ES-I3 (cell line): ENCODE data around the gene CHST5.
A peak's percentile ranks its signal among the peaks of the same experiment; 100 is the strongest.
"Not testable (repeated sequence)": the region's sequence is repeated elsewhere in the genome, so short reads cannot be mapped to it uniquely, and the experiment has no call there.

Experiments
- H3K36me3 ChIP-seq: 2 replicates; pipeline ENCODE4 v1.6.1; 2013; ENCODE audit warnings: mild to moderate bottlenecking, low read length, control low read depth, moderate library complexity; ENCODE audit not compliant: insufficient read depth
- H3K4me1 ChIP-seq: 2 replicates; pipeline ENCODE4 v1.6.1; 2013; ENCODE audit warnings: mild to moderate bottlenecking, control low read depth, low read length; ENCODE audit not compliant: insufficient read depth
- H3K9ac ChIP-seq: 2 replicates; pipeline ENCODE4 v1.6.1; 2013; ENCODE audit warnings: low read depth, mild to moderate bottlenecking, low read length, moderate library complexity
- H3K9me3 ChIP-seq: 2 replicates; pipeline ENCODE4 v1.6.1; 2013; ENCODE audit warnings: mild to moderate bottlenecking, low read length, moderate library complexity; ENCODE audit not compliant: control insufficient read depth, insufficient read depth

Gene CHST5

DNA sequence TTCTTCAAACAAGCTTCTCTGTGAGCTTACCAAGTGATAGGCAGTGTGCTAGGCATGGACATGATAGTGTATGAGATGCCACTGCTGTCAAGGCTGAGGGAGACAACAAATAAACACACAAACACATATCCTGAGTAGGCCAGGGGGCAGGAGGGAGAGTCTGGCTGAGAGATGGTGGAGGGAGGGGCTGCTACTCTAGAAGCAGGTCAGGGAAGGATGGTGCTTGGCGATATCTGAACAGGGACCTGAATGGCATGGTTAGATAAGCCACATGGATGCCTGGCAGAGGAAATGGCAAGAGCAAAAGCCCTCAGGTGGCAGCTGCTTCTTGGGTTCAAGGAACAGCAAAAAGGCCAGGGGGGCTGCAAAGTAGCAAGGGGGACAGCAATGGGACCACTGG lies 32.1 kb downstream of the CHST5 start:
- Histone ChIP-seq H3K9ac (no peak overlapping the region), H3K9me3 (no peaks in the 10 kb centered on the region), H3K36me3 (no peaks in the 10 kb centered on the region), H3K4me1 (no peaks in the 10 kb centered on the region)

DNA sequence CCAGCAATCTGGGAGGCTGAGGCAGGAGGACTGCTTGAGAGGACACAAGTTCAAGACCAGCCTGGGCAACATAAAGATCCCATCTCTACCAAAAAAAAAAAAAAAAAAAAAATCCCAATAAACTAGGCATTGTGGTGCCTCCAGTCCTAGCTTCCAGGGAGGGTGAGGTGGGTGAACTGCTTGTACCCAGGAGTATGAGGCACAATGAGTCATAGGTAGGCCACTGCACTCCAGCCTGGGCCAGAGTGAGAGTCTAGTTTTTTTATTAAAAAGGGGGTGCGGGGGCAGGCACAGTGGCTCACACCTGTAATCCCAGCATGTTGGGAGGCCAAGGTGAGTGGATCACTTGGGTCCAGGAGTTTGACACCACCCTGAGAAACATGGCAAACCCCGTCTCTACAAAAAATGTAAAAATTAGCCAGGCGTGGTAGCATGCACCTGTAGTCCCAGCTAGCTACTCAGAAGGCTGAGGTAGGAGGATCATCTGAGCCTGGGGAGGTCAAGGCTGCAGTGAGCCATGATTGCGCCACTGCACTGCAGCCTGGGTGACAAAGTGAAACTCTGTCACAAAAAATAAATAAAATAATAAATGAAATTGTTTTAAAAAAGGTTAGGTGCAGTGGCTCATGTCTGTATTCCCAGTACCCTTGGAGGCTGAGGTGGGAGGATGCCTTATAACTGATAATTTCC lies 32.8 kb downstream of the CHST5 start:
- H3K36me3 ChIP-seq, result no peaks in the 10 kb centered on the region
- H3K9ac ChIP-seq, result no peak overlapping the region
- H3K4me1 ChIP-seq, result no peaks in the 10 kb centered on the region
- H3K9me3 ChIP-seq, result no peaks in the 10 kb centered on the region

DNA sequence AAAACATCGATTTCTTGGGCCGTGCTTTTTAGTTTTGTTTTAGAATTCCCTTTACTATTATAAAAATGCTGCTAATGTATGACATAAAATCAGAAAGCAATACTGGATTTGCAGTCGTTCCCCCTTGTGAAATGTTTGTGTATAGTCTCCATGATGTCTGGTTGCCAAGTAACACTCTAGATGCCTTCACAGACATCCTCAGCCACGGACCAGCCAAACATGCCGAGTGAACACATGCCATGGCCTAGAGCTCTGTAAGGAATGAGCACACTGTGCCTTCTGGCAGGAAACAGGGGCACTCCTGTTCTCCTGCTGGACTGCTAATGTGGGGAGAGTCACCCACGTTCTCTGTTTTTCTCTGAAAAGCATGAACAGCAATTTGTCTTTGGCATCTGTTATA lies 34.1 kb downstream of the CHST5 start:
- H3K9ac ChIP-seq, H3K4me1 ChIP-seq, H3K9me3 ChIP-seq, H3K36me3 ChIP-seq: not testable (repeated sequence)

DNA sequence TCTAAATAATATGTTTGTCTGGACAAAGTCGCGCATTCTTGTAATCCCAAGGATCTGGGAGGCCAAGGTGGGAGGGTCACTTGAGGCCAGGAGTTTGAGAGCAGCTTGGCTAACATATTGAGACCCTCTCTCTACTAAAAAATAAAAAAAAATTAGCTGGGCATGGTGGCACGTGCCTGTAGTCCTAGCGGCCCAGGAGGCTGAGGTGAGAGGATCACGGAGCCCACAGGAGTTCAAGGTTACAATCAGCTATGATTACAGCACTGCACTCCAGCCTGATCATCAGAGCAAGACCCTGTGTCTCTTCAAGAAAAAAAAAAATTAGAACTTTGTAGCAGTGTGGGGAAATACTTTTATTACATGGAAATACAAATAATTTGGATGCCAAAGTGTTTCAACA lies 34.5 kb downstream of the CHST5 start:
- no peaks in the 10 kb centered on the region for H3K36me3 ChIP-seq
- no peaks in the 10 kb centered on the region for H3K9me3 ChIP-seq
- H3K4me1 ChIP-seq, result no peaks in the 10 kb centered on the region
- H3K9ac ChIP-seq, result no peak overlapping the region

DNA sequence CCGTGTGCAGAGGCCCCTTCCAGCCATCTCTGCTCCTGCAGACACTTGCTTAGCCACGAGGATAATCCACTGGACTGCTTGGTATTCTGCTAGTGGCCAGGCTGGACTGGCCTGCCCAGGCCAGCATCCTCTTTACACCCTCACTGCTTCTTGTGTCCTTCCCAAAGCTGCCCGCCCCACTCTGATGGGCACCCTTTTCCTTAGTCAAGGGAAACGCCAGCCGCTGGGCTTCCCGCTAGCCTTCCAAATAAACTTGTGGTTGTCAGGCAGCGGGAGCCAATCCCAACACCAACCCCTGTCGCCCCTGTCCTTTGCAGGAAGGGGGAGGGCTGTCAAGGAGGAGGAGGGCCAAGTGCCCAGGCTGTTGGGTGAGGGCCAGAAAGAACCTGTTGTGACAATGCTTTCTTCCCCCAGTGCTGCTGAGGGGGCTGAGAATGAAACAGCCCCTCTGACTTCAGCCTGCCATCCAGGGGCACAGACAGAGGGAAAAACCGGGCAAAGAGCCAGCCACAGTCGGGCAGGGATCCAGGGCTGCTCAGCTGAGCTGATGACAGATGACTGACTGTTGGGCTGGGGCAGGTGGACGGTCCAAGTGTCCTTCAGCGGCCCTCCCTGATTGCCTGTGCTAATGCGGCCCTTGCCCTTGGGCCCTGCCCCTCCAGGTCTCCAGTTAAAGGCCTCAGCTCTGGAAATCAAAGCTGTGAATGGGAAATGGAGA lies 37.1 kb downstream of the CHST5 start:
- not testable (repeated sequence) for H3K9me3 ChIP-seq, H3K4me1 ChIP-seq, H3K36me3 ChIP-seq, H3K9ac ChIP-seq

DNA sequence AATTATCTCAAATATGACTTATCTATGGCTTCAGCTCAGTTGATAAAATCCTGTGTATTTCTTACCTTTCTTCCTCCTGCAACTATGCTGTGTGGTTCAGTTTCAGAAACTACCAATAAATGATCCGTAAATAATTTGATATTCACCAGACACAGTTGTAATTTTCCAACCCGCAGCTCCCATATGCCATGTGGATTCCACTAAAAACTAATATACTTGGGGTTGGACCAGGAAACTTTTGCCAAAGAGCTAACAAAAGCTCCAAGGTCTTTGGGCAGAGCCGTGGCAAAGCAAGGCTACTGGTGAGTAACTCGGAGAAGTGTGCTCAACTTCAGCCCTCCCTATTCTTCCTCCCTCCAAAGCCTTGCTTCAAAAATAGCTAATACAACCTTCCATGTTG lies 38.4 kb downstream of the CHST5 start:
- H3K36me3 ChIP-seq, result no peaks in the 10 kb centered on the region
- H3K4me1 ChIP-seq, result peaks cover 3% of the 10 kb centered on the region; the same call in 1 of the 2 replicates
- H3K9ac ChIP-seq, result no peak overlapping the region
- no peaks in the 10 kb centered on the region for H3K9me3 ChIP-seq

DNA sequence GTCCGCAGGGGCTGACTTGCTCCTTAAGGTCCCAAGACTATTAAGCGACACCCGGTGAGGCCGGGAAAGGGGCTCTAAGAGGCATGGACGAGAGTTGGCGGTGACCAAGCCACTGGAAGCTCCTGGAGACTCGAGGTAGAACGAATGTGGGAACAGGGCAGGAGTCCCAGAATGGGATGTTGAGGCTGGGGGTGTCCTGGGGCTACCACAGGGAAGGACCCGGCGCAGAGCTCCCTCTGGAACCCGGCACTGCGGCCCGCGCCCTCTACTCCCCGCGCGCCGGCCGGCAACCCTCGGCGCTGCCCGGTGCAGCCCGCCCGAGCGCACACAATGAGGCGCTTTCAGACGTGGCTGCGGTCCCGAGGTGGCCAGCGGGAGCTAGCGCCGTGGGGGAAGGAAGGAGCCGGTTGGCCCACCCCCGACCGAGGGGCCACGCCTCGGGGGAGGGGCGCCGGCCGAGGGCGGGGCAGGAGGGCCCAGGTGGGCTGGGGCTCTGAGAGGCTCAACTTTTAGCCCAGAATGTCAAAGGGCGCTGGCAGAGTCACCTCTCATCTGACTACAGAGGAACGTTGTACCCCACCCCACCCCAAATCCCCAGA lies 40.7 kb downstream of the CHST5 start, which contains the start of gene CHST6:
TSS of gene CHST6 (minus strand) at position 366 of the 599 bp plus-strand sequence. CDS start 15,613 bp downstream, outside the sequence.
- no peaks in the 10 kb centered on the region for H3K9me3 ChIP-seq
- H3K36me3 ChIP-seq, result no peaks in the 10 kb centered on the region
- peak within 1 kb of the TSS; percentile 71 for H3K9ac ChIP-seq
- peaks cover 6% of the 10 kb centered on the region; the same call in 1 of the 2 replicates for H3K4me1 ChIP-seq

DNA sequence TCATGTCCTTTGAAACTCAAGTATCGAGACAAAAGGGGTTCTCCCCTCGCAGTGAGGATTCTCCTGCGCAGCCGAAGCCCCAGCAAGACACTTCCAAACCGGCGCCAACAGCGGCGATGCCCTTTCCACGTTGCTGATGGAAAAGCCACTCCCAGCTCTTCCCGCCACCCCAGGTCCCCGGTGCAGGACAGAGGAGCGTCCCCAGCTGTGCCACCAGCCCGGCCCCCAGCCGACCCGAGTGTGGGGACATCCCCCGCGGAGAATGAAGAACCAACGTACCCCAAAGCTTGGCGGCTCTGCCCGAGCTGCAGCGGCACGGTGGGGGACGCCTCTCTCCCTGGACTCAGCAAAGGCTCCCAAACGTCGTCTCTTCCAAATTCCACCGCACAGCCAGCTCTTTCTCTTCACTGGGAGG lies 41.2 kb downstream of the CHST5 start:
- H3K36me3 ChIP-seq, result no peaks in the 10 kb centered on the region
- peak overlapping the region; percentile 71 for H3K9ac ChIP-seq
- H3K4me1 ChIP-seq, result peaks cover 6% of the 10 kb centered on the region; the same call in 1 of the 2 replicates
- no peaks in the 10 kb centered on the region for H3K9me3 ChIP-seq

DNA sequence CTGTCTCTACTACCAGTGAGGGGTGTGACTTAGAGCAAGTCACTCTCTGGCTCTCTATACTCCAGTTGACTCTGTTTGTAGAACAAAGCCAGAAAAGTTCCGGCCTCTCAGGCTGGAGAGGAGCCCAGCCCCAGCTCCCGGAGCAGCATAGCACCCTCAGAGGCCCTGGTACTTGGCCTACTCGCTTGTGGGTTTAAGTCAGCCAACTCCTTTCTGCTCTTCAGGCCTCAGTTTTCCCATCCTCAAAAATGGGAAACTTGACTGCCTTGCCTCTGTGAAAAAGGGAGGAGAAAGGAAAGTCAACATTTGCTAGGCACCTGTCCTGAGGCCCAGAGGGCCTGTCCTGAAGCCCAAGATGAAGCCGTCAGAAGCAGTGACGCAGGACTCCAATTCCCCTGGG lies 41.7 kb downstream of the CHST5 start:
- H3K36me3 ChIP-seq, result no peaks in the 10 kb centered on the region
- H3K4me1 ChIP-seq, result peaks cover 6% of the 10 kb centered on the region; the same call in 1 of the 2 replicates
- H3K9ac ChIP-seq, result peak overlapping the region; percentile 71
- no peaks in the 10 kb centered on the region for H3K9me3 ChIP-seq

DNA sequence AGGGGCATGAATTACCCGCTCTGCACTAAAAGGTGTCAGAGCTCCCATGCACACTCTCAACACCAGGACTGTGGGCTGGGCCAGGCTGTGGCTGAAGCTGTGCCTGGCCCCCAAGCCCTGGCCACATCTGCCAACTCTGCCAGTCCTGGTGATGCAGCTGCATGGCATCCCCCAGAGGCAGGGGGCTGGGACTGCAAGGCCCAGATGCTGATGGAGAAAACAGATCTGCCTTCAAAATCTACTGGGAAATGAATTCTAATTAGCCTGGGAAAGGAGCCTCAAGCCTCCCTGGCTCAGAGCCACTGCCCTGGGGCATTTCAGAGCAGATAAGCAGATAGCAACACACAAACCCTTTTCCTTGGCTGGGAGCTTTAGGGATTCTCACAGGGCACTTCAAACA lies 44.0 kb downstream of the CHST5 start:
- Histone ChIP-seq H3K4me1 (peaks cover 6% of the 10 kb centered on the region; the same call in 1 of the 2 replicates), H3K9ac (no peak overlapping the region), H3K36me3 (no peaks in the 10 kb centered on the region), H3K9me3 (no peaks in the 10 kb centered on the region)

DNA sequence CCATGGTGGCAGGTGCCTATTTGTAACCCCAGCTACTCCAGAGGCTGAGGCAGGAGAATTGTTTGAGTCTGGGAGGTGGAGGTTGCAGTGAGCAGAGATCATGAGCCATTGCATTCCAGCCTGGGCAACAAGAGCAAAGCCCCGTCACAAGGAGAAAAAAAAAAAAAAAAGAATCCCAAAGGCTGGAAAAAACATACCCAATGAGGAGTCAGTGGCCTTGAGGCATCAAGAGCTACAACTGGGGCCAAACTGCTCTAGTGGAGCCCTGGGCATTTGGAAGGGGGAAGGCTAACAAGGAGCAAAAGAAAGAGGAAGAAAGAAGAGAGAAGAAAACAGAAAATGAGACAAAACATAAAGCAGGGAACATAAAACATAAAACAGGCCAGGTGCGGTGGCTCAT lies 47.6 kb downstream of the CHST5 start:
- H3K9ac ChIP-seq, result no peak overlapping the region
- no peaks in the 10 kb centered on the region for H3K9me3 ChIP-seq
- H3K4me1 ChIP-seq, result peaks cover 8% of the 10 kb centered on the region; the same call in 1 of the 2 replicates
- H3K36me3 ChIP-seq, result no peaks in the 10 kb centered on the region; the same call in 1 of the 2 replicates

DNA sequence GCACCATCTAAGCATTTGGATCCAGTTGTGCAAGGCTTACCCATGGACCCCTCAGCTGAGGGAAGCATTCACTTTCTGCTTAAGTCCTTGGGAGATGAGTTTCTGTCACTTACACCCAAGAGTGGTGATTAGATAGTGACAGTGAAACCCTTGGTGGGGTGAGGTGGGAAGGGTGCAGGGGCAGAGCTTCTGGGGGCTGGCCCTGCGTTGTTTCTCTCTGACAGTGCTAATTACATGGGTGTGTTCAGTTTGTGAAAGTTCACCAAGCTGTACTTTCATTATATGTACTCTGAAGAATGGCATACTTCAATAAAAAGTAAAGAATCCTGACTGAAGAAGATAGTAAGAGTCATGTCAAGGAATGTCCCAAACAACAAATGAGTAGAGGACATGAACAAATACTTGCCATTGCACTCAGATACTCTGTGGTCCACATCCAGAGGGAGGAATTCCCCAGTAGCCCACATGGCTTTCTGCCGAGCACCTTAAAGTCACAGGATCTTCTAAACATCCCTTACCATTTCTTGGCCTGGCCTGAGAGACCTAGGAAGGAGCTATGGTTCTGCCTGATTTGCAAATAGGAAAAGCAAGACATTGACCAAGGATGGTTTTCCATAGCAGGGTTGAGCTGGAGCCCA lies 49.1 kb downstream of the CHST5 start:
- Histone ChIP-seq H3K36me3 (no peaks in the 10 kb centered on the region; the same call in 1 of the 2 replicates), H3K9me3 (no peaks in the 10 kb centered on the region), H3K4me1 (0 out of 2 replicates have a peak, but pooled peaks cover 4% of the 10 kb centered on the region), H3K9ac (no peak overlapping the region)

DNA sequence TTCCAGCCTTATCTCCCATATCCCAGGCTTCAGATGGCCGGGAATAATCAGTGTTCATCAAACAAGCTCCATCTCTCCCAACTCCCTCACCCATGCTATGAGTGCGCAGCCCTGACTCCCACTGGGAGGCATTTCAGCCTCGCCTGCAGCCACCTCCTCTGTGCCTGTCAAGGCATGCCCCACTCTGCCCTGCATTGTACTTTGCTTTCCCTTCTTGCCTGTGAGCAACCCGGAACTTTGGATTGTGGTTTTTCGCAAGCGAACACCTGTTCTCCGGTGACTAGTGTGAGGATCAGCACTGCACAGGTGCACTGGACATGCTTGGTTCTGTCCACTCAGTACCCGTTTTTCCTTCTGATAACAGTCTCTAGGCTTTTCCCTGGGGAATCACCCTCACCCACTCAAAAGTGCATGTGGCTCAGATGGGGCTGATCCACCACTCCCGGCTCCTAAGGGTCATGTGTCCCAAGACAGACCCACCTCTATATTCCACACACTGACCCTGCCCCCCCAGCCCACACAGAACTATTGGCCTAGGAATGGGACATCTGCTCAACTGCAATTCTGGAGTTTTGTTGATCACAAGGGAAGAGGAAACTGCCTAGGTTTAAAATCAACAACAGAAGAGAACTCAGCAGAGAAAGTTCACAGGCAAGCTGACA lies 49.8 kb downstream of the CHST5 start:
- H3K9ac ChIP-seq, result no peak overlapping the region
- no peaks in the 10 kb centered on the region; the same call in 1 of the 2 replicates for H3K36me3 ChIP-seq
- 0 out of 2 replicates have a peak, but pooled peaks cover 4% of the 10 kb centered on the region for H3K4me1 ChIP-seq
- H3K9me3 ChIP-seq, result no peaks in the 10 kb centered on the region
